T47D (cell line): ENCODE measurements around the gene CLEC18C.
"Not testable (repeated sequence)": the region's sequence is repeated elsewhere in the genome, so short reads cannot be mapped to it uniquely, and the experiment has no call there.

Source experiments
- DNase-seq, 2 experiments: peaks; one replicate each; pipeline versions ENCODE4 v3.0.0 to v3.0.0-alpha.2; 2011 to 2012; ENCODE audit warnings: low read depth in 1 of 2, low spot score in 1 of 2
- JUND ChIP-seq: IDR thresholded peaks from 2 replicates; pipeline ENCODE4 v1.6.1; 2012; ENCODE audit warnings: low read depth
- in situ Hi-C: cut with HindIII; loops from 2 replicates; pipeline ENCODE4 v1.10.0; 2016; ENCODE audit warnings: low sequenced_read_pairs, low pct_unique_long_range_greater_than_20kb

Gene CLEC18C

DNA sequence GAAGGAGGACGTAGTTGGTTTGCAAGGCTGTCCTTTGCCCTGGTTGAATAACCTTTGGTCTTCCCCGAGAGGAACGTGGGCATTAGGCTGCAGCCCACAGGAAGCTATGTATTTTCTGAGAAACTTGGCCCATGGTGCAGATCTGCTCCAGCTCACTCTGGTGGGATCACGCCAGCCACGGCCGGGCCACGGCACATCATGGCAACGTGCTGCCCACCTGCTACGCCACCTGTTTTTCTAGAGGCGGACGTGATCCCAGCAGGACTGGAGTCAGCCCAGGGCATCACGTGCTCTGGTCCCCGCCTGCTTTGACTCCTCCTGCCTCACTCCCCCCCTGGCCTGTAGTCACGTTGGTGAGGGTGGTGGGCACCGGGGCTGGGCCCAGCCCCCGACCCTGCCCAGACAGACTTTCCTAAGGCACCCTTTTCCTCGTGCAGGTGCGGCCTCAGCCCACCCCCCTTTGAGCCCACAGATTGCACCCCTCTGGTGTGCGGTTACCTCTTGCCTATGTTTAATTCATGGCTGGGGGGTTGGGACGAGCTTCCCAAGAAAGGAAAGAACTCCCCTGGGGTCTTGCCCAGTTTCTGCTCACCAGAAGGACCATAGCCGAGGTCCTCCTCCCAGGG lies at the start of gene CLEC18C:
CLEC18C (plus strand) TSS at position 576 of the 626 bp plus-strand sequence. CDS start 492 bp downstream, outside the sequence.
- in situ Hi-C loops, DNase-seq: not testable (repeated sequence)

DNA sequence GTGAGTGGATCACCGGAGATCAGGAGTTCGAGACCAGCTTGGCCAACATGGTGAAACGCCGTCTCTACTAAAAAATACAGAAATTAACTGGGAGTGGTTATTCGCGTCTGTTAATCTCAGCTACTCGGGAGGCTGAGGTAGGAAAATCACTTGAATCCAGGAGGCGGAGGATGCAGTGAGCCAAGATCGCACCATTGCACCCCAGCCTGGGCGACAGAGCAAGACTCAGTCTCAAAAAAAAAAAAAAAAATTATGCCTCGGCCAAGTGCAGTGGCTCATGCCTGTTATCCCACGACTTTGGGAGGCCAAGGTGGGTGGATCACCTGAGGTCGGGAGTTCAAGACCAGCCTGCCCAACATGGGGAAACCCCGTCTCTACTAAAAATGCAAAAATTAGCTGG lies 49.8 kb upstream of the CLEC18C start:
- DNase-seq, in situ Hi-C loops: not testable (repeated sequence)

DNA sequence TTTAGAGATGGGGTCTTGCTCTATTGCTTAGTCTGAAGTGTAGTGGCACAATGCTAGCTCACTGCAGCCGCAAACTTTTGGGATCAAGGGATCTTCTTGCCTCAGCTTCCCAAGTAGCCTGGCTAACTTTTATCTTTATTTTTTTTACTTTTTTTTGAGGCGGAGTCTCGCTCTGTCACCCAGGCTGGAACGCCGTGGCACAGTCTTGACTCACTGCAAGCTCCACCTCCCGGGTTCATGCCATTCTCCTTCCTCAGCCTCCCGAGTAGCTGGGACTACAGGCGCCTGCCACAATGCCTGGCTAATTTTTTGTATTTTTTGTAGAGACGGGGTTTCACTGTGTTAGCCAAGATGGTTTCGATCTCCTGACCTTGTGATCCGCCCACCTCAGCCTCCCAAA lies 47.4 kb upstream of the CLEC18C start:
- in situ Hi-C loops: not testable (repeated sequence)

DNA sequence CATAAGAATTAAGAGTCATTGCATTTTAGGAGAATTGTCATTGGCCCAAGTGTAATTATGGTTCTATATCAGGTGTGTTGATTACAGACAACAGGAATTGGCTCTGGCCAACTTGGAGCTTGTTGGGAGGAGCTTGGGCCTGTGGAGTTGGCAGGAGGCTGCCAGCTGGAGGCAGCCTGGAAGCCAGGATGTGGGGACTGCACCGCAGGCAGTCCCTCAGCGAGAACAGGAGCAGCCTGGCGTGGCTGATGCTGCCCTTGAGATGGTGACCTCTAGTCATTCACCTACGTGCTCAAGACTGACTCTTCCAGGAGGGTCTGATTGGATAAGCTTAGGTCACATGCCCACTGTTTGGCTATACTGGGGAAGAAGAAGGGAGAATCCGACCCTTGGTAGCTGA lies 45.9 kb upstream of the CLEC18C start:
- in situ Hi-C loops: not testable (repeated sequence)

More for the DNA sequence above, 47.4 kb upstream of the CLEC18C start:
- not testable (repeated sequence) for DNase-seq

DNA sequence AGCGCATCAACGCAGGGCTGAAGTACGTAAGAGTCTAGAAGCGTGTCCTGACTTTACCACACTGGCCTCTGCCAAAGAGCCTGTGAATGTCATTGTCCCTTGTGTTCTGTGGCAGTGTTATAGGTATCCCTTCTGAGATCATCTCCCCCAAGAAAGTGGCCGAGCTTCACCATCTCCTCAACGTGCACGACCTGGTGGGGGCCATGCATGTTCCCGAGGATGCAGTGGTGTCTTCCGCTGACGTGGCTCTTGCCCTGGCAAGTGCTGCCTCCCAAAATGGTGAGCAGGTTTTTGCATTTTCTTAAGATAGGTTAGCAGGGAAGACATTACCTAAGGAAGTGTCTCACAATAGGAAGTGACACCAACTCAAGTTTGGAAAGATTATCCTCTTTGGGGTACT lies 44.7 kb upstream of the CLEC18C start:
- in situ Hi-C loops, DNase-seq: not testable (repeated sequence)

More for the DNA sequence above, 45.9 kb upstream of the CLEC18C start:
- DNase-seq: not testable (repeated sequence)

DNA sequence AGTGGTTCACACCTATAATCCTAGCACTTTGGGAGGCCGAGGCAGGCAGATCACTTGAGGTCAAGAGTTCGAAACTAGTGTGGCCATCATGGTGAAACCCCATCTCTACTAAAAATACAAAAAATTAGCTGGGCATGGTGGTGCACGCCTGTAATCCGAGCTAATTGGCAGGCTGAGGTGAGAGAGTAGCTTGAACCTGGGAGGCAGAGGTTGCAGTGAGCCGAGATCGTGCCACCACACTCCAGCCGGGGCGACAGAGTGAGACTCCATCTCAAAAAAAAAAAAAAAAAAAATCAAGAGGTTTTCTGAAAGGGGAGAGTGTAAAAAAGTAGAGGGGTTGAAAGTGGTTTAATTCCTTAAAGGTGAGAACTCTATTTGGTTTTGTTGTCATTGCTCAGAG lies 37.8 kb upstream of the CLEC18C start:
- in situ Hi-C loops, DNase-seq: not testable (repeated sequence)

DNA sequence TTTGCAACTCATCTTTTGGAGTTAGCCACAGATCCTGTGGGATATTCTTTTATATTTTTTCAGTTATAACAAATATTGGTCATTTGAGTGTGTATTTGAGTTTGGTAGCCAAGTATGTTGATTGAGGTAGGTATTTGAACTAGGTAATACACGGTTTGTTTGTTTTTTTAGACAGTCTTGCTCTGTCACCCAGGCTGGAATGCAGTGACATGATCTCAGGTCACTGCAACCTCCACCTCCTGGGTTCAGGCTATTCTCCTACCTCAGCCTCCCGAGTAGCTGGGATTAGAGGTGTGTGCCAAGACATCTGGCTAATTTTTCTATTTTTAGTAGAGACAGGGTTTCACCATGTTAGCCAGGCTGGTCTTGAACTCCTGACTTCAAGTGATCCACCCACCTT lies 37.0 kb upstream of the CLEC18C start:
- in situ Hi-C loops: not testable (repeated sequence)
- peak; percentile 80; the same call in 1 of the 2 replicates for TF ChIP-seq JUND

DNA sequence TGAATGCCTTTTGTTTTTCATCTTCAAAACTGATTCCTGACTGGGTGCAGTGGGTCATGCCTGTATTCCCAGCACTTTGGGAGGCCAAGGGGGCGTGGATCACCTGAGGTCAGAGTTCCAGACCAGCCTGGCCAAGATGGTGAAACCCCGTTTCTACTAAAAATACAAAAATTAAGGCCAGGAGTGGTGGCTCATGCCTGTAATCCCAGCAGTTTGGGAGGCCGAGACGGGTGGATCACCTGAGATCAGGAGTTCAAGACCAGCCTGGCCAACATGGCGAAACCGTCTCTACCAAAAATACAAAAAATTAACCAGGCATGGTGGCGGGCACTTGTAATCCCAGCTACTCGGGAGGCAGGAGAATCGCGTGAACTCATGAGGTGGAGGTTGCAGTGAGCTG lies 30.8 kb upstream of the CLEC18C start:
- in situ Hi-C loops, DNase-seq: not testable (repeated sequence)

More for the DNA sequence above, 37.0 kb upstream of the CLEC18C start:
- DNase-seq: peak in 1 of 2 experiments; percentile 97

DNA sequence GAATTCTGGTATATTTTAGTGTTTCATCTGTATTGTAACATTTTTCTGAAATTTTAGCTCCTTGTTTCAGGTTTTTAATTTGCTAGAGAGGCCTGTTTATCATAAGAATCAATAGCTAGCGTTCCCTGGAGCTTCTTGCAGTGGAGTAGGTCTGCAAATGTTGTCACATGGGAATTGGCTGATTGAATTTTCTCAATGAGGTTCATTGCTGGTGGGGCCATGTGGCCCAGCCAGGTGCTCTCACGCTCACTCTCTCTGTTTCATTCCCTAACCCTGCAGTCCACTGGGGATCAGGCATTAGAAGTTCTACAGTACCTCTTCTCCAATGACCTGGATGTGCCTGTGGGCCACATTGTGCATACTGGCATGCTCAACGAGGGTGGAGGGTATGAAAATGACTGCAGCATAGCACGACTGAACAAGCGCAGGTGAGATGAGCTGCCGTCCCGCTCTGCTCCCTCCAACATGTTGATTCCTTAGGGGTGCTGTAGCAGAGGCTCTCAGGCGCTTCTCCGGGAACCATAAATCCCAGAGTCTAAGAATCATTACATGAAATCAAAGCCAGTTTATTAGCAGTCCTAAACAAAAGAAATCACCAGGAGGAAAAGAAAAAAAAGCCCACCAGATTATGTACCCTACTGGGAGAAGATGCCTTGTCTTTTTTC lies 30.2 kb upstream of the CLEC18C start:
- DNase-seq, in situ Hi-C loops: not testable (repeated sequence)

DNA sequence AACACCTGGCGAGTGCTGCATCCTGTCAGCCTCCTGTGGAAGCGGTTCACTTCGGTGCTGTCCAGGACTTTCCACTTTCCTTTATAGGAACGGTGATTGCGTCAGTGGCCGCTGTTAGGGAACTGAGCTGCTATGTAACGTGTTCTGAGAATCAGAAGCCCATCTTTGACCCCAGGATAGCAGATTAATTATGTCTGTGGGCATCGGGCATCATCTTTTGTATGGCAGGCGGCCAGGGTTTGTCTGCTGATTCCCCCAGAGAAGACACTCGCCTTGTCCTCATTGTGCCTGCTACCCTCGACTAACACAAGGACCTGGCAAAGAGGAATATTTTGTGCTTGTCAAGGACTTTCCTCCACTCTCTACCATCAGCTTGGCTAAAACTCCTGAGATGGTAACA lies 25.7 kb upstream of the CLEC18C start:
- in situ Hi-C loops, DNase-seq: not testable (repeated sequence)

DNA sequence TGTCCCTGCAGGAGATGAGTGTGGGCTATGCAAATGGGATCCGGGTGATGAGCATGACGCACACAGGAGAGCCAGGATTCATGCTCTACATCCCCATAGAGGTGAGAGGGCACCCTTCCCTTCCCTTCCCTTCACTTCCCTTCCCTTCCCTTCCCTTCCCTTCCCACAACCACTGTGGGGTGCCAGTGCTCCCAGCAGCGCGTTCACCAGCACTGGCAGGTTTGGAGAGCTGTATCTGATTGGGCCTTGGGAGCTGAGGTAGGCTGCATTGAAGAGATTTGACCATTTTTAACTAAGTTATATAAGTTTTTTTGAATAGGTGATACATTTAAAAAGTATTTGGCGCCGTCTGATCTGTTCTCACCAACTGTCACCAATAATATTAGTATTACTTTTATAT lies 25.1 kb upstream of the CLEC18C start:
- in situ Hi-C loops, DNase-seq: not testable (repeated sequence)

DNA sequence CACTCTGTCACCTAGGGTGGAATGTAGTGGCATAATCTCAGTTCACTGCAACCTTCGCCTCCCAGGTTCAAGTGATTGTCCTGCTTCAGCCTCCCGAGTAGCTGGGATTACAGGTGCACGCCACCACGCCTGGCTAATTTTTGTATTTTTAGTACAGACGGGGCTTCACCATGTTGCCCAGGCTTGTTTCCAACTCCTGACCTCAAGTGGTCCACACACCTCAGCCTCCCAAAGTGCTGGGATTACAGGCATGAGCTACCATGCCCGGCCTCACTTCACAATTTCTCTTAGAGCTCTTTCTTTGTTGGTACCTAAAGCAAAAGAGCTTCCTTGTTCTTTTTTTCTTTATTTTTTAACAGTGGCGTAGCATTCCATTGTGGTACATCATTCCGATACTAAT lies 24.3 kb upstream of the CLEC18C start:
- in situ Hi-C loops, DNase-seq: not testable (repeated sequence)

DNA sequence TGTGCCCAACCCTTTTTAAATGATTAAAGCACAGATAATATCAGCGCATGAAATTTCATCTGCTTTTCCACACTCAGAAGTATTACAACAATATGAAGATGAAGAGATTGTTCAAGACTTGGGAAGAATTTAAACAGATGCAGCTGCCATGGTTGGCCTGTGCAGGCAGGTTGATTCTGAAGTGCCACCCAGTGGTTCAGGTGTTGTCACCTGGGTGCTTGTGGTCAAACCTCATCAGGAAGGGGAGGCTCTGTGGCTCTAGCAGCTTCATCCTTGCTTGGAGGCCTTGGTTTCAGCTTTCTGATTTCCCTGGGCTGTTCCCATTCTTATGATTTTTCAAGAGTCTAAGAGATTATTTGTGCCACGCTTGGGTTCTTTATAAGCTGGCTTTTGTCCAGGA lies 22.2 kb upstream of the CLEC18C start:
- TF ChIP-seq JUND: no peak
- peak; percentile 38 to 68 for DNase-seq
- in situ Hi-C loops: no loop called here

DNA sequence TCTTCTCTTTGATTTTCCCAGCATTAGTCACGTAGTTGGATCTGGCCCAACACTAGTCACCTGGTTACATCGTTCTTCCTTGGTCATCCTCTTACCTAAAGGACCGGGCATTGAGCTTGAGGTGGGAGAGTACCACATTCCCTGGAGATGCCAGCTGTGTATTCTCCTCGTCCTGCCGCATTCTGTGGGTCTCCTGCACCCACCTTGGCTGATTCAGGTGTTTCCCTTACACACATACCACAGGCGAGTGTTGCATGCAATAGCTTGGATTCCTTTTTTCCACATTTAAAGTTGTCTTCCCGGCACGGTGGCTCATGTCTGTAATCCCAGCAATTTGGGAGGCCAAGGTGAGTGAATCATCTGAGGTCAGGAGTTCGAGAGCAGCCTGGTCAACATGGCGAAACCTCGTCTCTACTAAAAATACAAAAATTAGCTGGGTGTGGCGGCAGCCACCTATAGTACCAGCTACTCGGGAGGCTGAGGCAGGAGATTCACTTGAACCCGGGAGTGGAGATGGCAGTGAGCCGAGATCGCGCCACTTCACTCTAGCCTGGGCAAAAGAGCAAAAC lies 21.6 kb upstream of the CLEC18C start:
- TF ChIP-seq JUND: no peak
- in situ Hi-C loops: no loop called here
- DNase-seq: peak in 1 of 2 experiments; percentile 7
